HS-27A (cell line): ENCODE results near the gene ZSCAN5C.
"Not testable (repeated sequence)": the region's sequence is repeated elsewhere in the genome, so short reads cannot be mapped to it uniquely, and the experiment has no call there.

Source experiments
- DNase-seq: peaks from one replicate; pipeline ENCODE4 v3.0.0-alpha.2; 2012; ENCODE audit warnings: low read depth, missing footprints

ZSCAN5C gene, protein sequence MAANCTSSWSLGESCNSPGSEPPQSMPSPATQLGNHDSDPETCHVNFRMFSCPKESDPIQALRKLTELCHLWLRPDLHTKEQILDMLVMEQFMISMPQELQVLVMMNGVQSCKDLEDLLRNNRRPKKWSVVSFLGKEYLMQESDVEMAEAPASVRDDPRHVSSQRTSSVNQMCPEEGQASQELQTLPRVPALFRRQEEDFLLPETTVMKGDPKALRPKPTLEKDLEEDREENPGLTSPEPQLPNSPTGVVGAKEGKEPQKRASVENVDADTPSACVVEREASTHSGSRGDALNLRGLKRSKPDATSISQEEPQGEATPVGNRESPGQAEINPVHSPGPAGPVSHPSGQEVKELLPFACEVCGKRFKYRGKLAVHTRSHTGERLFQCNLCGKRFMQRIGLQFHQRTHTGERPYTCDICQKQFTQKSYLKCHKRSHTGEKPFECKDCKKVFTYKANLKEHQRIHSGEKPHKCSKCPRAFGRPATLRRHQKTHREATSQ

GRCh38 chr19:56201973-56202372 lies at the start of gene ZSCAN5C:
ZSCAN5C (plus strand) TSS chr19:56202273; CDS start chr19:56205914, 3,641 bp downstream.
- no peak for DNase-seq

DNA sequence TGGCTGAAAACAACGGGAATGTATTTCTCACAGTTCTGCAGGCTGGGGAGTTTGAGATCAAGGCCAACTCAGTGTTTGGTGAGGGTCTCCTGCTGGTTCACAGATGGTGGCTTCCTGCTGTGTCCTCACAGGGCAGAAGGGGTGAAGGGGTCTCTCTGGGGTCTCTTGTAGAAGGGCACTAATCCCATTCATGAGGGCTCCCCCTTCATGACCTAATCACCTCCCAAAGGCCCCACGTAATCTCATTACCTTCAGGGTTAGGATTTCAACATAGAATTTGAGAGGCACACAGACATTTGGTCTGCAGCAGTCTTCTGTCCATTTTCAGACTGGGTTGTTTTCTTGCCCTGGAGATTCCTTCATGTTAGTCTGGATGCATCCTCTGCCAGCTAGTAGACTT lies 49.4 kb upstream of the ZSCAN5C start:
- DNase-seq: no peak

- DNase-seq: no peak
These were observed 48.6 kb upstream of the ZSCAN5C start for GRCh38 chr19:56153507-56153906.

DNA sequence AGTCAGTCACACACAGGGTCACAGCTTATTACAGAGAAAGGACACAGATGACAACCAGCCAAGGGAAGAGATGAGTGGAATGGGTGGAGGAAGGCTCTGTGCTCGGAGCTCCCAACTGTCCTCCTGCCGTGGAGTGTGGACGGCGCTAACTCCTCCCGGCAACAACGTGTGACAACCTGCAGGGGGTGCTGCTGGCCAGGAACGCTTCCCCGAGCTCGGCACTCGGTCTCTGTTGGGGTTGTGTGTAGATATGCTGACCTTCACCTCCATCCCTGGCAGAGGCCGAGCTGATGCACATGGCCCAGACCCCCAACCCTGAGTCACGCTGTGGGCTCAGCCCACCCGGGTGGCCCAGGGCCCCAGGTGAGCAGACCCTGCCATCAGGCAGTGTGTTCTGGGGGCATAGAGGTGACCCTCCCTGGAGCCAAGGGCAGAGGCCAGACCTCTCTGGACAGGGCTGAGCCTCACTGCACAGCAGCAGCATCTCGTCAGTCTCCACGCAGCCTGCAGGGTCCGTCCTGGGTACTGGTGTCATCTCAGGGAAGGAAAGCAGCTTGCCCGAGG lies 46.9 kb upstream of the ZSCAN5C start:
- no peak for DNase-seq

DNA sequence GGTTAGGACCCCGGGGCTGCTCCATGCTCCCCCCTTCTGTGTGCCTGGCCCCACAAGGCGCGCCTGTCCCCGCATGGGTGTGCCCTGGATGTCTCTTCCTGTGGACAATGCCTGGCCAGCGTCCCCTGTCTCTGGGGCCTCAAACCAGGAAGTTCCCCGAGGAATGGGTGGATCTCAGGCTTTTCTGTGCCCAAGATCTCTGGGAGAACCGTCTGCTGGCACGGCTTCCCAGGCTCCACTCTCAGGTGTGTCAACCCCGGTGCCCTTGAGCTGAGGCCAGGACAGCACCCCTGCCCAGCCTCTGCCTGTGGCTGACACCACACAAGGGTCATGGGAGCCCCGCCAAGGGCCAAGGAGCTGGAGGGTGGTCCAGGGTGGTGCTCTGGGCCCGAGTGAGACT lies 45.3 kb upstream of the ZSCAN5C start:
- DNase-seq: no peak

DNA sequence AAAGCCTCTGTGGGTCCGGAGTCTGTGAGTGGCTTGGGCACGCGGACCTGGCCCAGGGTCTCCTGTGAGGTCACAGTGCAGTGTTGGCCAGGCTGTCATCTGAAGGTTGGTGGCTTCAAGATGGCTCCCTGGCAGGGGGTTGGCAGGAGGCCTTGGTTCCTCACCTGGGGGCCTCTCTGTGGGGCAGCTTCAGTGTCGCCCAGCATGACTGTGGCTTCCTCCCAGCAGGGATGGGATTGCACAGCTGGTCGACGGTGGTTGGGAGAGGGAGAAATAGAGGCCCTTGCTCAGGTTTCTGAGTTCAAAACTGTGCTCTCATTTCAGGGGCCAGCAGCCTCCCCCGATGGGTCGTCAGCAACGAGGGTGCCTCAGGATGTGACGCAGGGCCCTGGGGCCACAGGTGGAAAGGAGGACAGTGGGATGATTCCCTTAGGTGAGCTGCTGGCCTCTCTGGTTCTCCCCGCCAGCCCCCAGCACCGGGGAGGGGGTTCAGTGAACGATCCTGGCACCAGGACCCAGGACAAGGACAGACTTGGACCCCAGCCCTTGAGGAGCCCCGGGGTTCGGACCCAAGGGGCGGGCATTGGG lies 43.8 kb upstream of the ZSCAN5C start:
- DNase-seq: no peak

- no peak for DNase-seq
These were observed 43.0 kb upstream of the ZSCAN5C start for GRCh38 chr19:56159009-56159559.

DNA sequence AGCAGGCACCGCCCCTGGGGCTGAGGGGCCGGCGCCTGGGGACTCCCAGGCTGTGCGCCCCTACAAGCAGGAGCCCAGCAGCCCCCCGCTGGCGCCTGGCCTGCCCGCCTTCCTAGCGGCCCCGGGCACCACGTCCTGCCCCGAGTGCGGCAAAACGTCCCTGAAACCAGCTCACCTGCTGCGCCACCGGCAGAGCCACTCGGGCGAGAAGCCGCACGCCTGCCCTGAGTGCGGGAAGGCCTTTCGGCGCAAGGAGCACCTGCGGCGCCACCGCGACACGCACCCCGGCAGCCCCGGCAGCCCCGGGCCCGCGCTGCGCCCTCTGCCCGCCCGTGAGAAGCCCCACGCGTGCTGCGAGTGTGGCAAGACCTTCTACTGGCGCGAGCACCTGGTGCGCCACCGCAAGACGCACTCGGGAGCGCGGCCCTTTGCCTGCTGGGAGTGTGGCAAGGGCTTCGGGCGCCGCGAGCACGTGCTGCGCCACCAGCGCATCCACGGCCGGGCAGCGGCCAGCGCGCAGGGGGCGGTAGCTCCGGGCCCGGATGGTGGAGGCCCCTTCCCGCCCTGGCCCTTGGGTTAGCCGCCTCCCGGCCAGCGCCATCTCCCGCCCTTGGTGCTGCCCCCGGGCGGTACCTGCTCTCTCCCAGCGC lies 42.3 kb upstream of the ZSCAN5C start:
- no peak for DNase-seq

DNA sequence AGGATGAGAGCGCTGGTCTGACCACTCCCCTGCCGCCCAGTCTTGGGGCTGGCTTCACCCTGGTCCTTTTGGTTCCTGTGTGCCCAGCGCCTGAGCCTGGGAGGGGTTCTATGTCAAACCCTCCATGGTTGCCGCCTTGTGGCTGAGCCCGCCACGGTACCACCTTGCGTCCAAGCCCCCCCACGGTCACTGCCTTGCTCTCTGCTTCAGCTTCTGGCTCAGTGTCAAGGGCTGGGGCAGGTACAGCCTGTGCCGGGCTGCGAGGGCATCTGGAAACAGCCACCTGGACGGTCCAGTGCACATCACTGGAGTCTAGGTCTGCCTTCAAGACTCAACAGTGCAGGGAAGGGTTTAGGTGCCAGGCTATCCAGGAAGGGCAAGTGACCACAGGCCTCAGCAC lies 40.5 kb upstream of the ZSCAN5C start:
- no peak for DNase-seq

GRCh38 chr19:56162258-56162657 lies 39.8 kb upstream of the ZSCAN5C start:
- DNase-seq: no peak

DNA sequence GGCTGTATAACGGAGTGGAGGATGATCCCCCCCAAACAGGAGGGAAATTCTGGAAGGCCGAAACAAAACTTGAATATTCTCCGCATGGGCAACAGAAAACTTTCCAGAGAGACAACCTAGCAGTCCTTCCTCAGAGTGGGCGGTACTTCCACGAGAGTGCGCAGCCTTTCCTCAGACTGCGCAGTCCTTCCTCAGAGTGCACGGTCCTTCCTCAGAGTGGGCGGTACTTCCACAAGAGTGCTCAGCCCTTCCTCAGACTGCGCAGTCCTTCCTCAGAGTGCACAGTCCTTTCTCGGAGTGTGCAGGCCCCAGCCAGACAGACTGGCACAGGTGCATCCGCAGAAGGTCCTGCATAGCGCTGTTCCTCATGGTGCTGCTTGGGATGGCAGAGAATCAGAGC lies 39.0 kb upstream of the ZSCAN5C start:
- no peak for DNase-seq

GRCh38 chr19:56167064-56167578 lies 35.0 kb upstream of the ZSCAN5C start:
- no peak for DNase-seq

GRCh38 chr19:56170261-56170660 lies 31.8 kb upstream of the ZSCAN5C start:
- DNase-seq: no peak

- DNase-seq: no peak
These were observed 28.0 kb upstream of the ZSCAN5C start for GRCh38 chr19:56174086-56174485.

DNA sequence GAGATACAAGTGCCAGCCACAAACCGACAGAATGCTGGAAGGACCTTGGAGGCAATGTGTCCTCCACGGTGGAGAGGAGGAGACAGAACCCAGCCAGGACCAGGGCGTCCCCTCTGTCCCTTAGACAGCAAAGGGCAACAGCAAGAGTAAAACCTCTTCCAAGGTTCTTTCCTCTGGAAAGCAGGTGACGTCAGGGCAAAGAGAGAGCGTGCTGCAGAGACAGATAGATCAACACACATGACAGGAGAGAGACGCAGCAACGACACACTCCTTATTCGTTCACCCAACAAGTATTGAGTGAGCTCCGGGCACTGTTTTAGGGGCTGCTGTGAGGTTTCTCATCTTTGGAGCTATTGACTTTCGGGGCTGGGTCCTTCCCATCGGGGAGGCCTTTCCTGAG lies 27.5 kb upstream of the ZSCAN5C start:
- no peak for DNase-seq

DNA sequence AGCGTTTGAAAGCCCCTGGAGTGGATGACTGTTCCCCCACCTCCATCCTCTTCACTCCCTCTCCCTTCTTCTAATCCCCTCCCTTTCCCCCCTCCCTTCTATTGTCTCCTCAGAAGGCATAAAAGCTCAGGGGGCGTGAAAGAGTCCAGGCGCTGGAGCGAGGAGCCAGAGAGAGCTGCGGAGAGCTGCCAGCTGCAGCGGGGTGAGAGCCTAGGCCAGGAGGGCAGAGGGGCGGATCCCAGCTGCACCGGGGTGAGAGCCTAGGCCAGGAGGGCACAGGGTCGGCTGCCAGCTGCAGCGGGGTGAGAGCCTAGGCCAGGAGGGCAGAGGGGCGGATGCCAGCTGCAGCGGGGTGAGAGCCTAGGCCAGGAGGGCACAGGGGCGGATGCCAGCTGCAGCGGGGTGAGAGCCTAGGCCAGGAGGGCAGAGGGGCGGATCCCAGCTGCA lies 26.2 kb upstream of the ZSCAN5C start, which contains the start of gene GALP:
Gene GALP (plus strand): TSS at position 148 of the 447 bp plus-strand sequence. CDS start 1,101 bp downstream, outside the sequence.
- DNase-seq: not testable (repeated sequence)

DNA sequence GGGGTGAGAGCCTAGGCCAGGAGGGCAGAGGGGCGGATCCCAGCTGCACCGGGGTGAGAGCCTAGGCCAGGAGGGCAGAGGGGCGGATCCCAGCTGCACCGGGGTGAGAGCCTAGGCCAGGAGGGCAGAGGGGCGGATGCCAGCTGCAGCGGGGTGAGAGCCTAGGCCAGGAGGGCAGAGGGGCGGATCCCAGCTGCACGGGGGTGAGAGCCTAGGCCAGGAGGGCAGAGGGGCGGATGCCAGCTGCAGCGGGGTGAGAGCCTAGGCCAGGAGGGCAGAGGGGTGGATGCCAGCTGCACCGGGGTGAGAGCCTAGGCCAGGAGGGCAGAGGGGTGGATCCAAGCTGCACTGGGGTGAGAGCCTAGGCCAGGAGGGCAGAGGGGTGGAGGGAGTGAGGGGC lies 25.8 kb upstream of the ZSCAN5C start:
- not testable (repeated sequence) for DNase-seq

DNA sequence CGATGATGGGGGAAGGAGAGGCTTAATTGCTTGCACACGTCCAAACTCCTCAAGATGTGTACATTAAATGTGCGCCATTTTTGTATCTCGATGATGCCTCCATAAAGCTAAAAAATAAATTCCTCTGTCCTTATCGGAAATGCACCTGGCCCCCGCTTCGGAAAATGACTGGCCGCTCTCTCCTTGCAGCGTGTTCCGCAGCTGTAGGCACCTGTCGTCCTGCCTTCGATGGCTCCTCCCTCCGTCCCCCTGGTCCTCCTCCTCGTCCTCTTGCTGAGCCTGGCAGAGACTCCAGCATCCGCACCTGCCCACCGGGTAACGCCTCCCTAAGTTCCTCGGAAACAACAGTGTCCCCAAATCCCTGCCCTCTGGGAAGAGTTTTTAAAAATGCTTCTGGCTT lies 25.2 kb upstream of the ZSCAN5C start:
- DNase-seq: no peak

DNA sequence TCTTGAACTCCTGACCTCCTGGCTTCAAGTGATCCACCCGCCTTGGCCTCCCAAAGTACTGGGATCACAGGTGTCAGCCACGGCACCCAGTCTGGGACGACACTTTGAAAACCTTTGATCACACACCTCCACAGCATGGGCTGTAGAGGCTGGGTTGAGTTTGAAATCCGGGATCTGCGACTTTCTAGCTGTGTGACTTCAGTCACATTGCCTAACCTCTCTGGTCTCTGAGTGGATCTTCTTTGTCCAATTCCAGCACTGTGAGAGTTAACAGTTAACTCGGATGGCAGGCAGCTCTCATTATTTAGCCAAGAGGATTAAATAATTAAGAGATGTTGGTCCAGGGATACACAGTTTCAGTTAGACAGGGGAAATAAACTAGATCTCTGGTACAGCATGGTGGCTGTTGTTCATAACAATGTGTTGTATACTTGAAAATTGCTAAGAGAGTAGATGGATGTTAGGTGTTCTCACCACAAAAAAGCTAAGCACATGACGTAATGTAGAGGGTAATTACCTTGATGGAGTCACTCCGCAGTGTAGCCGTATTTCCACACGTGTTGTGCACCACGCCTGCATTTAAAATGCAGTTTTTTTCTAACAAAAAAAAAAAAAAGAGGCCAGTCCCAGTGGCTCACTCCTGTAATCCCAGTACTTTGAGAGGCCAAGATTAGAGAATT lies 24.4 kb upstream of the ZSCAN5C start:
- no peak for DNase-seq

DNA sequence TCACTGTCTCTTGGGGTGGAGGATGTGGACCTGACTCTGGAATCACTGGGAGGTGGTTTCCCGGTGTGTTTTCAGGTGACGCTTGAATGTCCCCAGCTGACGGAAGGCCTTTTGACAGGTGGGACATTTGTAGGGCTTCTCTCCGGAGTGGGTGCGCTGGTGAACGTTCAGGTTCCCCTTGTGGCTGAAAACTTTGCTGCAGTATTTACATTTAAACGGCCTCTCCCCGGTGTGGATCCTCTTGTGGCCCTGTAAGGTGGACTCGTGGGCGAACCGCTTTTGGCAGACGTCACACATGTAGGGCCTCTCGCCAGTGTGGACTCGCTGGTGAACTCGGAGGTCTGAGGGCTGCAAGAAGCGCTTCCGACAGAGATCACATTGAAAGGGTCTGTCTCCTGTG lies 12.3 kb upstream of the ZSCAN5C start:
- no peak for DNase-seq

- no peak for DNase-seq
These were observed 11.0 kb upstream of the ZSCAN5C start for GRCh38 chr19:56191115-56191514.
